Keratinocyte (primary cell): ENCODE data around the gene IRX1. TPM values are rescaled to one million over a fixed set of nuclear protein-coding genes. Genes with fewer than 3 reads are reported as not detected.

Source experiments
- DNase-seq: peaks from one replicate; pipeline ENCODE4 v3.0.0-alpha.2; 2011; ENCODE audit warnings: low read depth, missing footprints, low spot score
- FAIRE-seq: peaks from 2 replicates; lab custom pipeline; 2011; peaks lifted over from hg19 to GRCh38; lab: Jason Lieb, UNC
- H2AFZ ChIP-seq: 2 replicates; pipeline ENCODE4 v1.6.0; 2012; ENCODE audit warnings: low read length, control low read depth, inconsistent platforms; ENCODE audit not compliant: control insufficient read depth
- H3K27ac ChIP-seq: 2 replicates; pipeline ENCODE4 v1.5.1; 2011; ENCODE audit warnings: low read length; ENCODE audit not compliant: control insufficient read depth, insufficient read depth
- H3K27me3 ChIP-seq: 3 replicates; pipeline ENCODE4 v1.6.0; 2011; ENCODE audit warnings: low read length; ENCODE audit not compliant: control insufficient read depth, insufficient read depth; ENCODE audit errors: extremely low read depth
- H3K36me3 ChIP-seq, 2 experiments: 2 replicates in 1 of 2; 3 replicates in 1 of 2; pipeline ENCODE4 v1.5.1; 2011; ENCODE audit warnings: low read length in 2 of 2, mild to moderate bottlenecking in 1 of 2; ENCODE audit not compliant: control insufficient read depth in 2 of 2, insufficient read depth in 2 of 2; ENCODE audit errors: extremely low read depth in 1 of 2
- H3K4me1 ChIP-seq: 3 replicates; pipeline ENCODE4 v1.5.1; 2011; ENCODE audit warnings: low read length; ENCODE audit not compliant: control insufficient read depth, insufficient read depth; ENCODE audit errors: extremely low read depth
- H3K4me2 ChIP-seq: 3 replicates; pipeline ENCODE4 v1.6.0; 2011; ENCODE audit warnings: low read depth, low read length; ENCODE audit not compliant: control insufficient read depth, insufficient read depth; ENCODE audit errors: extremely low read depth
- H3K4me3 ChIP-seq, 3 experiments: fragments of 200-600 bp in 1 of 3; sonication (generic) in 1 of 3; 2 replicates in 2 of 3; 3 replicates in 1 of 3; pipeline ENCODE4 v1.5.1; 2011 to 2016; ENCODE audit warnings: low read length in 3 of 3, mild to moderate bottlenecking in 3 of 3, control low read depth in 2 of 3, inconsistent platforms in 1 of 3, low read depth in 1 of 3, mixed read lengths in 1 of 3, mixed run types in 1 of 3, moderate library complexity in 1 of 3; ENCODE audit not compliant: control insufficient read depth in 2 of 3, insufficient read depth in 2 of 3; ENCODE audit errors: extremely low read depth in 1 of 3
- H3K79me2 ChIP-seq: 2 replicates; pipeline ENCODE4 v1.6.0; 2012; ENCODE audit warnings: low read length; ENCODE audit not compliant: control insufficient read depth, insufficient read depth
- H3K9ac ChIP-seq: 3 replicates; pipeline ENCODE4 v1.6.0; 2011; ENCODE audit warnings: low read length; ENCODE audit not compliant: control insufficient read depth, insufficient read depth; ENCODE audit errors: extremely low read depth
- H3K9me1 ChIP-seq: 3 replicates; pipeline ENCODE4 v1.6.0; 2011; ENCODE audit warnings: low read length; ENCODE audit not compliant: control insufficient read depth, insufficient read depth; ENCODE audit errors: extremely low read depth
- H3K9me3 ChIP-seq: 2 replicates; pipeline ENCODE4 v1.5.1; 2012; ENCODE audit warnings: low read depth, low read length; ENCODE audit not compliant: control insufficient read depth
- H4K20me1 ChIP-seq: 3 replicates; pipeline ENCODE4 v1.6.0; 2011; ENCODE audit warnings: low read length; ENCODE audit not compliant: control insufficient read depth, insufficient read depth; ENCODE audit errors: extremely low read depth
- EZH2 ChIP-seq: IDR thresholded peaks from one replicate; pipeline ENCODE4 v1.6.1; 2012; ENCODE audit warnings: inconsistent platforms, mild to moderate bottlenecking, low read length, moderate library complexity
- dilution Hi-C: fragments of 300-500 bp; cut with MboI; formaldehyde crosslinking; loops from one replicate; pipeline ENCODE4 v1.7.0; 2020; ENCODE audit warnings: low sequenced_read_pairs; ENCODE audit not compliant: extremely low pct_ligation_motif_present
- polyA plus RNA-seq, 5 experiments: library from polyadenylated mRNA; depleted of rRNA in 3 of 5; stranded (reverse) in 3 of 5; stranded (forward) in 1 of 5; unstranded in 1 of 5; fragments of >200 nt; gene quantifications; 1 replicate in 1 of 5; 2 replicates in 3 of 5; 3 replicates in 1 of 5; pipeline versions ENCODE4 v1.2.1 to v1.2.3, GENCODE V29; 2011 to 2012; ENCODE audit warnings: missing spikeins in 2 of 5, low read depth in 1 of 5, low replicate concordance in 1 of 5
- TF ChIP-seq, protein P1 (sequence below), 3 experiments: IDR thresholded peaks in 1 of 3; conservative IDR thresholded peaks in 1 of 3; optimal IDR thresholded peaks in 1 of 3; 2 replicates in 2 of 3; 3 replicates in 1 of 3; pipeline versions ENCODE3 to v1.5.1; 2011; ENCODE audit warnings: low read length in 3 of 3, mild to moderate bottlenecking in 3 of 3, moderate library complexity in 2 of 3, control low read depth in 1 of 3, inconsistent platforms in 1 of 3; ENCODE audit not compliant: insufficient read depth in 2 of 3; ENCODE audit errors: extremely low read depth in 1 of 3

Gene IRX1
- polyA plus RNA-seq, 1 donor (not counting 4 experiments of a cell fraction or from before 2014, with no cell fraction given): 1.00 TPM

GRCh38 chr5:3613726-3614125 lies 18.1 kb downstream of the IRX1 start:
- Histone ChIP-seq H4K20me1 (no peaks in the 10 kb centered on the region), H2AFZ (no peak overlapping the region), H3K4me3 (no peak overlapping the region), H3K36me3 (no peaks in the 10 kb centered on the region), H3K9ac (no peak overlapping the region), H3K4me1 (peaks cover 7% of the 10 kb centered on the region), H3K27ac (no peak overlapping the region), H3K9me3 (no peaks in the 10 kb centered on the region), H3K27me3 (no peaks in the 10 kb centered on the region), H3K4me2 (no peak overlapping the region), H3K9me1 (no peaks in the 10 kb centered on the region), H3K79me2 (no peaks in the 10 kb centered on the region)
- DNase-seq (no peak), FAIRE-seq (no peak)
- dilution Hi-C loops: no loop called here
- TF ChIP-seq, protein P1, sequence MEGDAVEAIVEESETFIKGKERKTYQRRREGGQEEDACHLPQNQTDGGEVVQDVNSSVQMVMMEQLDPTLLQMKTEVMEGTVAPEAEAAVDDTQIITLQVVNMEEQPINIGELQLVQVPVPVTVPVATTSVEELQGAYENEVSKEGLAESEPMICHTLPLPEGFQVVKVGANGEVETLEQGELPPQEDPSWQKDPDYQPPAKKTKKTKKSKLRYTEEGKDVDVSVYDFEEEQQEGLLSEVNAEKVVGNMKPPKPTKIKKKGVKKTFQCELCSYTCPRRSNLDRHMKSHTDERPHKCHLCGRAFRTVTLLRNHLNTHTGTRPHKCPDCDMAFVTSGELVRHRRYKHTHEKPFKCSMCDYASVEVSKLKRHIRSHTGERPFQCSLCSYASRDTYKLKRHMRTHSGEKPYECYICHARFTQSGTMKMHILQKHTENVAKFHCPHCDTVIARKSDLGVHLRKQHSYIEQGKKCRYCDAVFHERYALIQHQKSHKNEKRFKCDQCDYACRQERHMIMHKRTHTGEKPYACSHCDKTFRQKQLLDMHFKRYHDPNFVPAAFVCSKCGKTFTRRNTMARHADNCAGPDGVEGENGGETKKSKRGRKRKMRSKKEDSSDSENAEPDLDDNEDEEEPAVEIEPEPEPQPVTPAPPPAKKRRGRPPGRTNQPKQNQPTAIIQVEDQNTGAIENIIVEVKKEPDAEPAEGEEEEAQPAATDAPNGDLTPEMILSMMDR (optimal IDR thresholded peaks at IDR 0.05 in 1 of 3, IDR thresholded peaks at IDR 0.05 in 1 of 3, conservative IDR thresholded peaks at IDR 0.05 in 1 of 3; ENCODE audit: extremely low read depth in 1 of 3, insufficient read depth in 2 of 3, low read length in 3 of 3): no peak
- no peak for TF ChIP-seq EZH2

DNA sequence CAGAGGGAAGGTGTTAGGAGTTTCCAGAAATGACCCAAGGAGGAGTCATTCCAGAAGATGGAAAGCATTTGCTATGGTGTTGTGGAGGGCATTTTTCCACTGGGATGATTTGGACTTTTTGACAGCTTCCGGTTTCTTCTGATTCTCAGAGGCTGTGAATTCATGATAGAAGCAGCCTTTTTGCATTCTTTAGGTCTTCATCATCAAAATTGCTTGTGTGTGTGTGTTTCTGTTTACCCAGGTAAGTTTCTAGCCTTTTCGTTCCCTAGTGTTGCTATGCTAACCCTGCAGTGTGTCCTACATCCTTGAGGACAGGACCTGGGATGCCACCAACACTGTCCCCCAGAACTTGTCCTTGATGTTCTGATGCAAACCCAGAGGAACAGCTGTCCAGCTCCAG lies 19.6 kb downstream of the IRX1 start:
- dilution Hi-C loops: no loop called here
- Histone ChIP-seq H3K4me3 (no peak overlapping the region), H3K27me3 (no peaks in the 10 kb centered on the region), H3K4me2 (no peak overlapping the region), H4K20me1 (no peaks in the 10 kb centered on the region), H3K79me2 (no peaks in the 10 kb centered on the region), H3K4me1 (peaks cover 7% of the 10 kb centered on the region), H2AFZ (no peak overlapping the region), H3K27ac (no peak overlapping the region), H3K9ac (no peak overlapping the region), H3K9me3 (no peaks in the 10 kb centered on the region), H3K36me3 (no peaks in the 10 kb centered on the region), H3K9me1 (no peaks in the 10 kb centered on the region)
- FAIRE-seq (no peak), DNase-seq (no peak)
- TF ChIP-seq, protein P1 (optimal IDR thresholded peaks at IDR 0.05 in 1 of 3, IDR thresholded peaks at IDR 0.05 in 1 of 3, conservative IDR thresholded peaks at IDR 0.05 in 1 of 3; ENCODE audit: extremely low read depth in 1 of 3, insufficient read depth in 2 of 3, low read length in 3 of 3): no peak
- no peak for TF ChIP-seq EZH2
